Measurements from ENCODE around the gene MAML3.

Gene MAML3

GRCh38 chr4:140000232-140000631 lies 153.8 kb downstream of the MAML3 start:
- no peaks in the 10 kb centered on the region for H3K36me3 Mint-ChIP-seq (ENCODE audit: low read depth)
- no peak overlapping the region for H3K27ac Mint-ChIP-seq
- no peaks in the 10 kb centered on the region for H3K27me3 Mint-ChIP-seq

GRCh38 chr4:139988863-139989765 lies 164.9 kb downstream of the MAML3 start:
- peaks cover 11% of the 10 kb centered on the region for H3K4me1 Mint-ChIP-seq
- H3K27me3 Mint-ChIP-seq = no peaks in the 10 kb centered on the region
- no peak overlapping the region for H3K4me3 Mint-ChIP-seq
- no peaks in the 10 kb centered on the region for H3K36me3 Mint-ChIP-seq (ENCODE audit: low read depth)
- DNase-seq = peak; percentile 64
- H3K9me3 Mint-ChIP-seq = no peaks in the 10 kb centered on the region
- no peak overlapping the region for H3K27ac Mint-ChIP-seq
- ATAC-seq = peak; percentile 99

More at GRCh38 chr4:140000232-140000631, 153.8 kb downstream of the MAML3 start:
- Mint-ChIP-seq H3K9me3 (no peaks in the 10 kb centered on the region), H3K4me3 (no peak overlapping the region), H3K4me1 (no peaks in the 10 kb centered on the region)
- ATAC-seq (no peak), DNase-seq (no peak)

- Mint-ChIP-seq H3K9me3 (no peaks in the 10 kb centered on the region), H3K27me3 (no peaks in the 10 kb centered on the region), H3K27ac (no peak overlapping the region), H3K4me1 (peaks cover 11% of the 10 kb centered on the region), H3K36me3 (ENCODE audit: low read depth) (no peaks in the 10 kb centered on the region), H3K4me3 (no peak overlapping the region)
- DNase-seq (no peak), ATAC-seq (no peak)
Measured at GRCh38 chr4:139987502-139987850, 166.5 kb downstream of the MAML3 start.

DNA sequence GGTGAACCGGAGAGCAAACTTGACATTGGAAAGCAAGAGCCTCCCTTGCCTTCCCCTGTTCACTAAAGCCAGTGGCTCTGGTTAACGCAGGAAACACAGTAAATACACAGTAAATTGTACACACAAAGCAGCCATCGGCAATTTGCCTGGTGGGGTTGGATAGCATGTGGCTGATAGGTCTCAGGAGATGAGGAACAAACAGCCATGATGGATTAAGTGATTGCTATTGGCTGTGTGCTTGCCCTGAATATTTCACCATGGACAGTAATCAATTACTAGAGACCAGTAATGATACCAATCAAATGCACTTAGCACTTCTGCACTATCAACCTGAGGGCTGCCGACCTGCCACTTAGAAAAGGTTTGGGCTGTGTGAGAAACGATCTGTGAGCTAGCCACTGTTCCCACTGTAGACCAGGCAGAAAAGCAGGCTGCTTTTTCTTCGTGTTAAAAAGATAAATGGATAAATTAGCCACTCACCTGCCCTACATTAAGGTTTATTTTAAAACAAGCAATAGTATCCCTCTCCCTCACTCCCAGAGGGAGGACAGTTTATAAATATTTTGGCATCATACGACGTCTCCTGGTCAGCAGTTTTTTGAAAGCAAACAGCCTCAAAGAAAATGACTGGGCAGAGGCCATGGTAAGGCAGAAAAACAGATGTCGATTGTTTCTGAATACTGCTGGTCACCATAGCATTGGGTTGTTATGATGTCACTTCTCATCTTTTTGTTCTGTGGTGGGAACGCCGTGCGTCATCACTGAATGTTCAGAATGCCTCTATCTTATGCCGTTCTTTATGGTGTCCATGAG lies 167.1 kb downstream of the MAML3 start:
- no peak overlapping the region for H3K27ac Mint-ChIP-seq
- ATAC-seq (no peak), DNase-seq (no peak)
- no peaks in the 10 kb centered on the region for H3K36me3 Mint-ChIP-seq (ENCODE audit: low read depth)
- H3K4me3 Mint-ChIP-seq = no peak overlapping the region
- H3K9me3 Mint-ChIP-seq = no peaks in the 10 kb centered on the region
- H3K4me1 Mint-ChIP-seq = peaks cover 11% of the 10 kb centered on the region
- H3K27me3 Mint-ChIP-seq = no peaks in the 10 kb centered on the region

DNA sequence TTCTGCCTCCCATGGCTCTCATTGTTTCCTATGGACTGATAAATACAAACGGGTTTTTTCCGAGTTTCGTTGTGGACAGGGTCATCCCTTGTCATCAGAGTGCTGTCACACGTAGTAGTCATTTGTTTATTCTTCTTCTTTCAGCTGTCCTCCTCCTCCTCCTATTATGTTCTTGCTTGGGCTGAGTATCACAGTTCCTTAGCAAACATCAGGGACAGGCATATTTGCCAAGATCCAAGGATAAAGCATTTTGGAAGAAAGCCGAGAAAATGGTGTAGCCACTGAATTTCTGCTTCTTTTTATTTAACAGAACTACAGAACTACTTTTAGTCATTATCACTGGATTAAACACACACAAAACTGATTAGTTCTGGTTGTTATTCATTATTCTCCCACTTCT lies 167.9 kb downstream of the MAML3 start:
- Mint-ChIP-seq H3K27me3 (no peaks in the 10 kb centered on the region), H3K4me1 (peaks cover 11% of the 10 kb centered on the region), H3K4me3 (no peak overlapping the region), H3K36me3 (ENCODE audit: low read depth) (no peaks in the 10 kb centered on the region), H3K9me3 (no peaks in the 10 kb centered on the region), H3K27ac (no peak overlapping the region)
- DNase-seq (no peak), ATAC-seq (no peak)

DNA sequence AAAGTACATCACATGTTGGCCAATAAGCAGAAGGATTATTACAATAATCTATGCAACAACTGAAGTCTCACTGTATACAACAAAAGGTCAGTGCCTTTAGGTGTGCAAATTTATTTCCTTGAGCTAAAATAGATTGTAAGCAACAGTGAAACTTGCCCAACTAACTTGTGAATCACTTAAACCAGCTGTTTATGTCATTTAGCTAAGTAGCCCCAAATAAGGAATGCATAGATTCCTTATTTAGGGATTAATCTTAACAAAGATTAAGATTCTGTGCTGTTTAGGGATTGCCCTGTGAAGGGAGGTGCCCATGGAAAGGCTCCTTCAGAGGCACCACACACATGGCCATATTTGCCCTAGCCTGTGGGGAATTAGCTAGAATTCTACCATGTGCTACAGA lies 168.6 kb downstream of the MAML3 start:
- no peaks in the 10 kb centered on the region for H3K27me3 Mint-ChIP-seq
- DNase-seq (no peak), ATAC-seq (no peak)
- no peaks in the 10 kb centered on the region for H3K36me3 Mint-ChIP-seq (ENCODE audit: low read depth)
- no peak overlapping the region for H3K27ac Mint-ChIP-seq
- H3K9me3 Mint-ChIP-seq = no peaks in the 10 kb centered on the region
- peaks cover 11% of the 10 kb centered on the region for H3K4me1 Mint-ChIP-seq
- H3K4me3 Mint-ChIP-seq = no peak overlapping the region

DNA sequence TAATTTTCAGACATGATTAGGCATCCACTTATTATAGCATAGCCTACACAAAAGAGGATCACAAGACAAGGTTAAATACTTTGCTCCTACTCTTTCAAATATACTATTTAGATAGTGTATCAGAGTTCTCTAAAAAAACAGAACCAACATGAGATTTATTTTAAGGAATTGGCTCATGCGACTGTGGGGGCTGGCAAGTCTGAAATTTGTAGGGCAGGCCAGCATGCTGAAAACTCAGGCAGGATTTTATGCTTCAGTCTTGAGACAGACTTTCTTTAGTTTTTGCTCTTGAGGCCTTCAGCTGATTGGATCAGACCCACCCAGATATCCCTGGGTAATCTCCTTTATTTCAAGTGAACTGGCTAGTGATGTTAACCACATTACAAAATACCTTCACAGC lies 169.5 kb downstream of the MAML3 start:
- Mint-ChIP-seq H3K36me3 (ENCODE audit: low read depth) (no peaks in the 10 kb centered on the region), H3K4me3 (no peak overlapping the region), H3K27ac (no peak overlapping the region), H3K27me3 (no peaks in the 10 kb centered on the region), H3K9me3 (no peaks in the 10 kb centered on the region), H3K4me1 (peaks cover 10% of the 10 kb centered on the region)
- ATAC-seq = no peak
- DNase-seq = no peak

DNA sequence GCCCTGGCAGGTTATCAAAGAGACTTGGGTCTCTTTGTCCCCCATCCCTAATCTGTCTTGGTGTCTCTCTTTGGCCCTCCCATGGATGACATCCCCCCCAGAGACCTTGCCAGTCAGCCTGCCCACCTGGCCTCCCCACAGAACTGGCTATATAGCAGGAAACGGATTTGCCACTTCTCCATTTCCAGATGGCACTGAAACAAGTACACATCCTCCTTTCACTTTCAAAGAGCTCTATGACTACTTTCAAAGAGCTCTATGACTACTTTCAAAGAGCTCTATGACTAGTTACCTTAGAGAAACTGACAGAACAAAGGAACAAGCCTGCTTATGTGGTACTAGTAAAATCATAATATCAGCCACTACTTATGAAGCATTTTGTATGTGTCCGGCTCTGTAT lies 175.3 kb downstream of the MAML3 start:
- Mint-ChIP-seq H3K27ac (no peak overlapping the region), H3K4me3 (no peak overlapping the region), H3K9me3 (no peaks in the 10 kb centered on the region), H3K27me3 (no peaks in the 10 kb centered on the region), H3K36me3 (ENCODE audit: low read depth) (peaks cover 2% of the 10 kb centered on the region), H3K4me1 (peaks cover 26% of the 10 kb centered on the region)
- DNase-seq (peak; percentile 6), ATAC-seq (peak; percentile 84)

GRCh38 chr4:139977838-139978609 lies 176.0 kb downstream of the MAML3 start:
- Mint-ChIP-seq H3K4me3 (no peak overlapping the region), H3K9me3 (no peaks in the 10 kb centered on the region), H3K36me3 (ENCODE audit: low read depth) (peaks cover 2% of the 10 kb centered on the region), H3K27ac (no peak overlapping the region), H3K27me3 (no peaks in the 10 kb centered on the region), H3K4me1 (peaks cover 26% of the 10 kb centered on the region)
- no peak for DNase-seq
- no peak for ATAC-seq

GRCh38 chr4:139975830-139976272 lies 178.1 kb downstream of the MAML3 start:
- Mint-ChIP-seq H3K9me3 (no peaks in the 10 kb centered on the region), H3K4me3 (no peak overlapping the region), H3K36me3 (ENCODE audit: low read depth) (peaks cover 2% of the 10 kb centered on the region), H3K27me3 (no peaks in the 10 kb centered on the region), H3K27ac (no peak overlapping the region), H3K4me1 (peaks cover 26% of the 10 kb centered on the region)
- DNase-seq = no peak
- no peak for ATAC-seq

- Mint-ChIP-seq H3K27me3 (no peaks in the 10 kb centered on the region), H3K27ac (no peak overlapping the region)
- ATAC-seq = no peak
Measured at GRCh38 chr4:139973616-139974015, 180.4 kb downstream of the MAML3 start.

DNA sequence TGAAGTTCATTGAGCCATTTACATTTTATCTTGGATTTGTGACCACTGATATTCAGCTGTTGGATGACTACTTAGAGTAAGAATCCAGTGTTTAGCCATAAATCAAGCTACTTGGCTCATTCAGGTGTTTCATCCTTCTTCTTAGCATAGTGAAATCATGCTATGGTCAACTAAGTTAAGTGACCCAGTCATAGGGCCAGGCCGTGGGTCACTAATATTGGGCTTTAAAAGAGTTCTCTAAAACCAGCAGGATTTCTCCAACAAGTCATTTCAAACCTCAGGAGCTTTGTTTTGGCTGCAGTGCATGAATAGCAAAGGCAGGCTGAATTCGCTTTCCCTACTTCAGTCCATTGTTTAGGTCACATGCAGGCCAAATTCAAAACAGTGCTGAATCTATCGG lies 181.0 kb downstream of the MAML3 start:
- Mint-ChIP-seq H3K27me3 (no peaks in the 10 kb centered on the region), H3K4me1 (peaks cover 10% of the 10 kb centered on the region), H3K27ac (no peak overlapping the region), H3K36me3 (ENCODE audit: low read depth) (no peaks in the 10 kb centered on the region), H3K4me3 (no peak overlapping the region), H3K9me3 (no peaks in the 10 kb centered on the region)
- ATAC-seq (no peak), DNase-seq (no peak)

More at GRCh38 chr4:139973616-139974015, 180.4 kb downstream of the MAML3 start:
- no peak overlapping the region for H3K4me3 Mint-ChIP-seq
- no peaks in the 10 kb centered on the region for H3K9me3 Mint-ChIP-seq
- no peak for DNase-seq
- H3K4me1 Mint-ChIP-seq = peaks cover 16% of the 10 kb centered on the region
- peaks cover under 1% of the 10 kb centered on the region for H3K36me3 Mint-ChIP-seq (ENCODE audit: low read depth)

DNA sequence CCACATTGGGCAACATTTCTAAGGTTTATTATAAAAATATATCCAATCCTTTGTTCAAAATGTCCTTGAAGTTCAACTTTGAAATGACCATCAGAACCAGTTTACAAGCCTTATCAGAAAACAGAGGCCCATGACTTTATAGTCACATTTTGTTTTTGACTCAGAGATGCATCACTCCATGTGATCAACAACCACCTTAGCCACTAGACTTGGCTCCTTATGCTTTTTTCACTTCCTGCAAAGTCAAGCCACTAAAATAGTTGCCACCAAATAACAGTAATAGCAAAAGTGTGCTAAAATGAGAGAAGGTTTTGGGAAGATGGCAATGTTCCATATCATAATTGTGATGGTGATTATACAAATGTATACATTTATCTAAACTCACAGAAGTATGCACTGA lies 181.7 kb downstream of the MAML3 start:
- Mint-ChIP-seq H3K9me3 (no peaks in the 10 kb centered on the region), H3K36me3 (ENCODE audit: low read depth) (no peaks in the 10 kb centered on the region), H3K4me3 (no peak overlapping the region), H3K27ac (no peak overlapping the region), H3K4me1 (peaks cover 7% of the 10 kb centered on the region), H3K27me3 (no peaks in the 10 kb centered on the region)
- DNase-seq (no peak), ATAC-seq (no peak)

DNA sequence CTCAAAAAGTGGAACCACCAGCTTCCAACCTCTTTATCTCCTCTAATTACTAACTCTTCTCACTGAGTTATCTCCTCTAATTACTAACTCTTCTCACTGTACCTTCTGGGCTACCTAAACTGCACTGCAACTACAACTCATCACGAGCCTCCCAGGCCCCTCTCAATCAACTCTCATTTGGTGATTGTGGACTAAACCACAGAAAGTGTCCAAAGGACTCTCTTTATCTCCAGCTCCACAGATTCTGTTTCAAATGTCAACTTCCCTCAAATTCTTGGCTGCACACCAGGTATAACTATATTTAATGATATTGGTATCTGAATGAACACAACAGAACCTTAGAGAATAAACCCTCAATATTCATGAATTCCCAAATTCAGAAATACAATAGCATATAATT lies 182.9 kb downstream of the MAML3 start:
- Mint-ChIP-seq H3K4me3 (no peak overlapping the region), H3K27ac (no peak overlapping the region), H3K36me3 (ENCODE audit: low read depth) (no peaks in the 10 kb centered on the region), H3K27me3 (no peaks in the 10 kb centered on the region), H3K4me1 (peaks cover 5% of the 10 kb centered on the region), H3K9me3 (no peaks in the 10 kb centered on the region)
- ATAC-seq (no peak), DNase-seq (no peak)
